Measurements from ENCODE around the gene GYG1. TPM values are rescaled to one million over a fixed set of nuclear protein-coding genes. Genes with fewer than 3 reads are reported as not detected.

GYG1 gene
- total RNA-seq (10 to 100 TPM; 27.1 to 53.4 TPM), polyA plus RNA-seq (ENCODE audit: insufficient read length in 2 of 2) (10 to 100 TPM; 48.9 to 54.3 TPM)
- long read RNA-seq, donor 1, transcript GYG1-202 (8 exons, 2,052 nt), result major isoform, 8 of 27 reads
- long read RNA-seq, donor 1, partial matches to known transcripts, result 16 of 27 reads
- long read RNA-seq, donor 1, other reads (novel, unspliced or antisense), result 0 of 27 reads
- long read RNA-seq, donor 2, partial matches to known transcripts, result 0 of 7 reads
- long read RNA-seq, donor 2, other reads (novel, unspliced or antisense), result 0 of 7 reads
- long read RNA-seq, donor 3, result 0 reads
- long read RNA-seq, donor 4, transcript GYG1-201 (7 exons, 1,890 nt), result major isoform, 19 of 40 reads
- long read RNA-seq, donor 4, partial matches to known transcripts, result 16 of 40 reads
- long read RNA-seq, donor 4, other reads (novel, unspliced or antisense), result 0 of 40 reads

DNA sequence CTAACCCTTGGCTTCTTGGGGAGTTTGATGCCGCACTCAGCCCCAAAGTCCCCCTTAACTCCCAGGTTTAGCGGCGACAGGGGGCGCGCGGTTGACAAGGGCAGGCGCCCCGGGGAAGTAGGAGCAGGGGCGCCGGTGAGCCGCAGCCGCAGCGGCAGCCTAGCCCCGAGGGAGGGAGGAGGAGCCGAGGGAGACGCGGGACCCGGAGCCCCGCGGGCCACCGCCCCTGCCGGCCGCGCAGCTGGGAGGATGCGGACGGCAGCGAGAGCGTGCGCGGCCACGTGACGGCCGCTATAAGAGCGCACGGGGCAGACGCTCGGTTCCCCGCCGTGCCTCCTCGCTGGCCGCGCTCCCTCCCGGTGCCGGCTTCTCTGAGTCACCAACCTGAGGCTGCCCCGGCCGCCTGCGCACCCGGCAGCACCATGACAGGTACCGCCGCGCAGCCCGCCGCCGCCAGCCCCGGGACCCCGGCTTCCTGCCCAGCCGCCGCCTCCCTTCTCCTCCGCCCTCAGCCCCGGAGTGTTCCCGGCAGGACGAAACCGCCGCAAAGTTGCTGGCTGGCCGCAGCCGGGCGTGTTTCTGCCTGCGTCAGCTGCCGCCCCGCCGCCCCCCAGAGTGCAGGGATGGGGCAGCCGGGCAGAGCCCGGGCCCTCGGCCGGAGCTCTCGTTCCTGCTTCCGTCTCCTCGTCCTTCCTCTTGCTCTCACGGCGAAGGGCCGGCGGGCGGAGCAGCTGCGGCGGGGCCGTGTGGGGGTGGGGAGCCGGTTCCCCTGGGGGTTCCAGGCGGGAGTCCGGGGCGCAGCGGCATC is at the start of gene GYG1:
Gene GYG1 (plus strand): TSS at position 322 of the 808 bp plus-strand sequence. CDS start 101 bp downstream, at position 423.
- Histone ChIP-seq H3K27ac (ENCODE audit: low read depth, low read length) (peak within 1 kb of the TSS; percentile 20), H3K36me3 (ENCODE audit: control insufficient read depth, insufficient read depth, low read length) (no peaks in the 10 kb centered on the region), H3K4me1 (ENCODE audit: control insufficient read depth, insufficient read depth, low read length) (no peaks in the 10 kb centered on the region), H3K4me3 (ENCODE audit: low read depth, low read length) (peak within 1 kb of the TSS; percentile 45), H3K9me3 (ENCODE audit: control insufficient read depth, insufficient read depth, low read length) (no peaks in the 10 kb centered on the region), H3K27me3 (ENCODE audit: control insufficient read depth, insufficient read depth, low read length) (no peaks in the 10 kb centered on the region)
- under 1% methylated on average over 90 of the region's 91 CpGs for WGBS (ENCODE audit: insufficient coverage)
- DNase-seq (ENCODE audit: low read depth in 4 of 6, low spot score in 6 of 6), result peak in 5 of 6 donors; percentile 48 to 87 (median 61)

DNA sequence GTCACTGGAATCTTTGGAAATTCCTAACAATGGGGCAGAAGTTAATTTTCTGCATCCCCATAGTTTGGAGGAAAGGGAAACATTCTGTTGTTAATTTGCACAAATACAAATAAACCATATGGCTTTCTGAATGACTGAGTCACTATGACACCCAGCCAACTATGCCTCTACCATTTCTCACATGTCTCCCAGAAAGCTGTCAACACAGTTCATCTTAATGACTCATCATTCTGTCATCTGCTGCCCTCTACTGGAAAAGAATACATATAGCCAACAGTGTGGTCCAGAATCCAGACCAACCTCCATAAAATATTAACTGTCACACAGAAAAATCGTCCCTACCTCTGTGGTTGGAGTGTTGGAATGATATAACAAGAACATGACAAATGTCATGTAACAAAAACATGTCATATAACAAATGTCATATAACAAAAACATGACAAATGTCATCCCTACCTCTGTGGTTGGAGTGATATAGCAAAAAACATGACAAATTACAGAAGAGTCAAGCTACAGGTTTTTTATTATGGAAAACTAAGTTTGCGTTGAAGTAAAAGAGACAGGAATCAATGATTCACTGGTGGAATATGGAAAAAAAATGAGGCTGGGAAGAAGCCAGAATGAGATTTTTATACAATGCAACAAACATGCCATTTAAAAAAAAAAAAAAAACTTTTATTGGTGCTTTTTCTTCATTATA is 47.7 kb upstream of the GYG1 start:
- H3K27me3 ChIP-seq (ENCODE audit: control insufficient read depth, insufficient read depth, low read length), result peaks cover 2% of the 10 kb centered on the region
- no peaks in the 10 kb centered on the region for H3K36me3 ChIP-seq (ENCODE audit: control insufficient read depth, insufficient read depth, low read length)
- H3K4me1 ChIP-seq (ENCODE audit: control insufficient read depth, insufficient read depth, low read length), result peaks cover 9% of the 10 kb centered on the region
- no peaks in the 10 kb centered on the region for H3K9me3 ChIP-seq (ENCODE audit: control insufficient read depth, insufficient read depth, low read length)
- DNase-seq (ENCODE audit: low read depth in 4 of 6, low spot score in 6 of 6), result peak in 3 of 6 donors; percentile 43 to 91 (median 89)
- H3K27ac ChIP-seq (ENCODE audit: low read depth, low read length), result no peak overlapping the region
- WGBS (ENCODE audit: insufficient coverage), result no CpG with 5 or more reads among the region's 2 CpGs
- no peak overlapping the region for H3K4me3 ChIP-seq (ENCODE audit: low read depth, low read length)

DNA sequence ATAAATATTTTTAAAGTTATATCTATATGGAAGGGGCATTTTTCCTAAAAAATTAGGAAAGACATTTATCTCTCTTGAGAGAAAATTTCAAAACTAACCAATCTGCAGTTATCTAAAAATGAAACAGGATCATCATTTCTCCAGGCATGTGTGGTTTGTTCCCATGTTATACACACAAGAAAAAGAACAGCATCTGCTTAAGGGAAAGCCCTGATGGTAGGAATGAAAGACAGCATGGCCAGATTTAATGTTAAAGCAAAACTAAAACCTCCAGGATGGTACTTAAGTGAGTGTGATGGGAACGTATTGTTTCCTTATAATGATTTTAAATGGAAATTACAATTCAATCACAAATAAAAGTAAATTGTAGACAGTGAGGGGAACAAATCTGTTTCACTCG is 46.2 kb upstream of the GYG1 start:
- peak in 1 of 6 donors; percentile 62 for DNase-seq (ENCODE audit: low read depth in 4 of 6, low spot score in 6 of 6)
- no peaks in the 10 kb centered on the region for H3K9me3 ChIP-seq (ENCODE audit: control insufficient read depth, insufficient read depth, low read length)
- H3K36me3 ChIP-seq (ENCODE audit: control insufficient read depth, insufficient read depth, low read length), result no peaks in the 10 kb centered on the region
- H3K4me1 ChIP-seq (ENCODE audit: control insufficient read depth, insufficient read depth, low read length), result peaks cover 5% of the 10 kb centered on the region
- peaks cover 2% of the 10 kb centered on the region for H3K27me3 ChIP-seq (ENCODE audit: control insufficient read depth, insufficient read depth, low read length)
- H3K27ac ChIP-seq (ENCODE audit: low read depth, low read length), result no peak overlapping the region
- WGBS (ENCODE audit: insufficient coverage), result no CpG with 5 or more reads among the region's 2 CpGs
- H3K4me3 ChIP-seq (ENCODE audit: low read depth, low read length), result no peak overlapping the region

DNA sequence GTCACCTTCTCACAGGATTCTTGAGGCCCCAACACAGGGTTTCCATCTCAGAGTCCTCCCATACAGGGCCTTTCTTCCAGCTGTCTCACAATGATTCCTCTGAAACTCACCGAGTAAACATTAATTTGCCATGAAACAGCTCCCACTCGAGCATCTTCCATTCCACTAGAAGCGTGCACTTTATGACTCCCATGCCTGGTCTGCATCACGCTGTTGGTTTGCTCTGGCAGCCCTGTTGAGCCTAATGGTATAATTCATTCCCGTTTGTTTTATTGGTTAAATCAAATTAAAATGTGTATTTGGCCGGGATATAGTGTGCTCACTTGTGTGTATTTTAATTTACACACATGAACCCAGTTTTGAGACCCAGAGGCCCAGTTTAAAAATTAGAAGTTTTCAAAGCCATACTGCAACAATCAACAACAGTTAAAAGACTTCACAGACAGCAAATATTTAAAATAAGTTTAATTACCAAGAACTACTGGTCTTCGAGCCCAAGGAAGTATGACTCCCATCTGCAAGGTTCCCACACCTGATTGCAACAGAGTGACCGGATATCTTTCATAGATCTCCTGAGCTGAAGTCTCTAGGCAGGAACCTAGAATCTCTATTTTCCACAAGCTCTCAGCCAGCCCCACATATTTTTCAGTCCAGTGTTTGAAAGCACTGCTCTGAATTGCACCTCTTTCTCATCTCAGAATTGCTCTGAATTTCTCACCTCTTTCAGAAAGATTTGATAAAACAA is 42.3 kb upstream of the GYG1 start:
- Histone ChIP-seq H3K27me3 (ENCODE audit: control insufficient read depth, insufficient read depth, low read length) (no peaks in the 10 kb centered on the region), H3K4me1 (ENCODE audit: control insufficient read depth, insufficient read depth, low read length) (peaks cover 5% of the 10 kb centered on the region), H3K36me3 (ENCODE audit: control insufficient read depth, insufficient read depth, low read length) (no peaks in the 10 kb centered on the region), H3K9me3 (ENCODE audit: control insufficient read depth, insufficient read depth, low read length) (no peaks in the 10 kb centered on the region), H3K4me3 (ENCODE audit: low read depth, low read length) (no peak overlapping the region), H3K27ac (ENCODE audit: low read depth, low read length) (no peak overlapping the region)
- DNase-seq (ENCODE audit: low read depth in 4 of 6, low spot score in 6 of 6), result peak in 1 of 6 donors; percentile 47
- 65% methylated on average over 5 of the region's 8 CpGs for WGBS (ENCODE audit: insufficient coverage)

DNA sequence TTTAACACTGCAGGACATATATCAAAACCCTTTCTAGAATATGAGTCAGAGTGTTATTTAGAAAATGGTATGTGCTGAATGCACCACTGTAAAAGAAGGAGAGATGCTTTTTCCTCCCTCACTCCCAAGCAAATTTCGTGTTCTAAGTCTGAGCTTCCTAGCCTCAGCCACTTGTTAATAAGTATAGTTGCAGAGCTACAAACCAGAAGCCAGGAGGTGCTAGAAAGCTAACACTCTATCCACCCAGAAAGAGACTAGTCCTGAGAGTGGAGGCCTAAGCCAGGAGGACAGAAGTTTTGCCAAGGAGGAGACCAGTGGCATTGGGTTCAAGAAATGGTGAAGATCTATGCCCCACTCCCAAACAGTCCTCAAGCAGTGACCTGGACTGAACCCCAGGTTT is 40.5 kb upstream of the GYG1 start:
- Histone ChIP-seq H3K27ac (ENCODE audit: low read depth, low read length) (no peak overlapping the region), H3K27me3 (ENCODE audit: control insufficient read depth, insufficient read depth, low read length) (no peaks in the 10 kb centered on the region), H3K36me3 (ENCODE audit: control insufficient read depth, insufficient read depth, low read length) (no peaks in the 10 kb centered on the region), H3K4me1 (ENCODE audit: control insufficient read depth, insufficient read depth, low read length) (peaks cover 5% of the 10 kb centered on the region), H3K4me3 (ENCODE audit: low read depth, low read length) (no peak overlapping the region), H3K9me3 (ENCODE audit: control insufficient read depth, insufficient read depth, low read length) (no peaks in the 10 kb centered on the region)
- DNase-seq (ENCODE audit: low read depth in 4 of 6, low spot score in 6 of 6), result no peak
- whole genome bisulfite sequencing (ENCODE audit: insufficient coverage), result no CpG with 5 or more reads among the region's 1 CpG

DNA sequence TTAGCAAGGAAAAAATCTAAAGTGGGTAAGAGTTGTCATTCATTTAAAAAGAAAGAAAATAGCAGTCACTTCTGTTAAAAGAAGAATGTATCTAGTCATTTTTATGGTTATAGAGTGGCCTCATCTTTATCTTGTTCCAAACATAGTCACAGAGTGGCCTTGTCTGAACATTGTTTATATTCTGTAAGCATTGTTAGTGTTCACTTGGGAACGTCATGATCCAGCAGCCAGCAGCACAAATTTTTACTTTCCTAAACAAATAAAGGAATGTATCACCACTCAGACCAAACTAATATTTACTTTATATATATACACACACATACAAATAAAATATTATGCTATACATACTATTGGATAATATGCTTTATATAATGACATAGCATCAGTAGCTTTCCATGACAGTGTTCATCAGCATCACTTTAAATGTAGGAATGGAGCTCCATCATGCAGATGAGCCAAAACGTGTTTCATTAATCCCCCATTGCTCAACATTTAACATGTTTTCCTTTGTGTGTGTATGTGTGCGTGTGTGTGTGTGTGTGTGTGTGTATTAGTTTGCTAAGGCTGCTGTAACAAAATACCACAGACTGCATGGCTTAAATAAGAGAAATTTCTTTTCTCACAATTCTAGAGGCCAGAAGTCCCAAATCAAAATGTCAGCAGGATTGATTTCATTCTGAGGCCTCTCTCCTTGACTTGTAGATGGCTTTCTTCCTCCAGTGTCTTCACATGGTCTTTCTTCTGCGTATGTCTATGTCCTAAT is 39.6 kb upstream of the GYG1 start:
- no peak for DNase-seq (ENCODE audit: low read depth in 4 of 6, low spot score in 6 of 6)
- H3K36me3 ChIP-seq (ENCODE audit: control insufficient read depth, insufficient read depth, low read length), result no peaks in the 10 kb centered on the region
- H3K27me3 ChIP-seq (ENCODE audit: control insufficient read depth, insufficient read depth, low read length), result no peaks in the 10 kb centered on the region
- H3K9me3 ChIP-seq (ENCODE audit: control insufficient read depth, insufficient read depth, low read length), result no peaks in the 10 kb centered on the region
- no peak overlapping the region for H3K27ac ChIP-seq (ENCODE audit: low read depth, low read length)
- 100% methylated on average over 1 of the region's 4 CpGs for WGBS (ENCODE audit: insufficient coverage)
- H3K4me3 ChIP-seq (ENCODE audit: low read depth, low read length), result no peak overlapping the region
- peaks cover 4% of the 10 kb centered on the region for H3K4me1 ChIP-seq (ENCODE audit: control insufficient read depth, insufficient read depth, low read length)

DNA sequence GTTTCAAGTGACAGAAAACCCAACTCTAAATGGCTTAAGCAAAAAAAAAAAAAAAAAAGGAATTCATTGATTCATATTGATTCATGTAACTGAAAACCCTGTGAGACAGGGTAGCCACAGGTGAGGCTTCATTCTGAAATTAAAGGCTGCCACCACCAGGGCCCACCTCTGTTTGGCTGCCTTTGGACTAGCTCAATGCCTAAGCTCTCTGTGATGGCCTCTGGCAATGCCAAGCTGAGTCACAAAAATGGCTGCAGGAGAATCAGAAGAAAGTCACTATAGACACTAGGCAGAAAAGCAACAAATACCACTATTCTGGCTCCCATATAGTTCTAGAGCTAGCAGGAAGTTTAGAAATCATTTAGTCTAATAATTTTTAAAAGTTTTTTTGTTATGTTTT is 38.2 kb upstream of the GYG1 start:
- Histone ChIP-seq H3K4me1 (ENCODE audit: control insufficient read depth, insufficient read depth, low read length) (no peaks in the 10 kb centered on the region), H3K4me3 (ENCODE audit: low read depth, low read length) (no peak overlapping the region), H3K36me3 (ENCODE audit: control insufficient read depth, insufficient read depth, low read length) (no peaks in the 10 kb centered on the region), H3K27me3 (ENCODE audit: control insufficient read depth, insufficient read depth, low read length) (no peaks in the 10 kb centered on the region), H3K9me3 (ENCODE audit: control insufficient read depth, insufficient read depth, low read length) (no peaks in the 10 kb centered on the region), H3K27ac (ENCODE audit: low read depth, low read length) (no peak overlapping the region)
- no peak for DNase-seq (ENCODE audit: low read depth in 4 of 6, low spot score in 6 of 6)

DNA sequence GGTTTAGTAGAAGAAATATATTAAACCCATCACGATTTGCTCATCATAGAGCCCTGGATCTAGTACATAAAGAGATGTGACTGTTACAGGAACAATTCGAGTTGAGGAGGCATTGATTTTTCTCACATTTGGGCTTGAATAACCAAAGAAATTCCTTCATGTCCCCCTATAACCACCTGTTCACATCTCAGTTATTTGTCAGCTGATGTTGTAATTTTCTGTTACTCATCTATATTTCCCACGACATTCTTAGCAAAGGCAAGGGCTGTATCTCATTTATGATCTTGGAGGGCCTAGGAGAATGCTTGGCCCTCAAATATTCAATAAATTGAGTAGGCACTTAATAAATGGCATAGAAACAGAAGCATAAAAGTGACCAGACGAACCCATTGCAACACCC is 36.4 kb upstream of the GYG1 start:
- Histone ChIP-seq H3K27ac (ENCODE audit: low read depth, low read length) (no peak overlapping the region), H3K9me3 (ENCODE audit: control insufficient read depth, insufficient read depth, low read length) (no peaks in the 10 kb centered on the region), H3K27me3 (ENCODE audit: control insufficient read depth, insufficient read depth, low read length) (no peaks in the 10 kb centered on the region), H3K4me1 (ENCODE audit: control insufficient read depth, insufficient read depth, low read length) (no peaks in the 10 kb centered on the region), H3K36me3 (ENCODE audit: control insufficient read depth, insufficient read depth, low read length) (no peaks in the 10 kb centered on the region), H3K4me3 (ENCODE audit: low read depth, low read length) (no peak overlapping the region)
- no peak for DNase-seq (ENCODE audit: low read depth in 4 of 6, low spot score in 6 of 6)
- WGBS (ENCODE audit: insufficient coverage), result no CpG with 5 or more reads among the region's 4 CpGs

Measured in spinal cord (tissue), 10 donors.